ENCODE measurements around the gene CPPED1. TPM values are rescaled to one million over a fixed set of nuclear protein-coding genes. Genes with fewer than 3 reads are reported as not detected.

Gene CPPED1
- total and polyA plus RNA-seq, 3 donors from 2014 or later: 34.3 to 84.3 (median 67.5) TPM

DNA sequence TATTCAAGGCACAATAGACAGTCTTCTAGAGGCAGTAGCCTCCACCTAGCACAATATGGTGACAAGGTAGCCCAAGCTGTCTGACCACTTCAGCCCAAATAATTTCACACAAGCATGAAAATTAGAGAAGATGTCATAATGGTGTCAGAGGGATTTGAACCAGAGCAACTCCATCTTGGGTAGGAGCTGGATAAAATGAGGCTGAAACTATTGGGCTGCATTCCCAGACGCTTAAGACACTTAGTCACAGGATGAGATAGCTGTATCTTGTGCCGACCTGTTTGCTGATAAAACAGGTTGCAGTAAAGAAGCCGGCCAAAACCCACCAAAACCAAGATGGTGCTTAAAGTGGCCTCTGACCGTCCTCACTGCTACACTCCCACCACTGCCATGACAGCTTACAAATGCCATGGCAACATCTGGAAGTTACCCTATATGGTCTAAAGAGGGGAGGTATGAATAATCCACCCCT, 192.6 kb downstream of the CPPED1 start:
- Histone ChIP-seq H3K27me3 (no peaks in the 10 kb centered on the region), H3K9me3 (no peaks in the 10 kb centered on the region), H3K27ac (no peak overlapping the region), H3K4me1 (no peaks in the 10 kb centered on the region), H3K36me3 (ENCODE audit: low read depth, missing control alignments) (no peaks in the 10 kb centered on the region), H3K4me3 (no peak overlapping the region)
- WGBS, 2 donors: 64 to 72% methylated on average over 4 of the region's 4 CpGs
- no peak for DNase-seq
- intact Hi-C loops (cut with DNase I; ENCODE audit: low total_unique reads): no loop called here
- TF ChIP-seq POLR2A (IDR thresholded peaks at IDR 0.05): no peak
- TF ChIP-seq, protein P1, sequence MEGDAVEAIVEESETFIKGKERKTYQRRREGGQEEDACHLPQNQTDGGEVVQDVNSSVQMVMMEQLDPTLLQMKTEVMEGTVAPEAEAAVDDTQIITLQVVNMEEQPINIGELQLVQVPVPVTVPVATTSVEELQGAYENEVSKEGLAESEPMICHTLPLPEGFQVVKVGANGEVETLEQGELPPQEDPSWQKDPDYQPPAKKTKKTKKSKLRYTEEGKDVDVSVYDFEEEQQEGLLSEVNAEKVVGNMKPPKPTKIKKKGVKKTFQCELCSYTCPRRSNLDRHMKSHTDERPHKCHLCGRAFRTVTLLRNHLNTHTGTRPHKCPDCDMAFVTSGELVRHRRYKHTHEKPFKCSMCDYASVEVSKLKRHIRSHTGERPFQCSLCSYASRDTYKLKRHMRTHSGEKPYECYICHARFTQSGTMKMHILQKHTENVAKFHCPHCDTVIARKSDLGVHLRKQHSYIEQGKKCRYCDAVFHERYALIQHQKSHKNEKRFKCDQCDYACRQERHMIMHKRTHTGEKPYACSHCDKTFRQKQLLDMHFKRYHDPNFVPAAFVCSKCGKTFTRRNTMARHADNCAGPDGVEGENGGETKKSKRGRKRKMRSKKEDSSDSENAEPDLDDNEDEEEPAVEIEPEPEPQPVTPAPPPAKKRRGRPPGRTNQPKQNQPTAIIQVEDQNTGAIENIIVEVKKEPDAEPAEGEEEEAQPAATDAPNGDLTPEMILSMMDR (IDR thresholded peaks at IDR 0.05): no peak

DNA sequence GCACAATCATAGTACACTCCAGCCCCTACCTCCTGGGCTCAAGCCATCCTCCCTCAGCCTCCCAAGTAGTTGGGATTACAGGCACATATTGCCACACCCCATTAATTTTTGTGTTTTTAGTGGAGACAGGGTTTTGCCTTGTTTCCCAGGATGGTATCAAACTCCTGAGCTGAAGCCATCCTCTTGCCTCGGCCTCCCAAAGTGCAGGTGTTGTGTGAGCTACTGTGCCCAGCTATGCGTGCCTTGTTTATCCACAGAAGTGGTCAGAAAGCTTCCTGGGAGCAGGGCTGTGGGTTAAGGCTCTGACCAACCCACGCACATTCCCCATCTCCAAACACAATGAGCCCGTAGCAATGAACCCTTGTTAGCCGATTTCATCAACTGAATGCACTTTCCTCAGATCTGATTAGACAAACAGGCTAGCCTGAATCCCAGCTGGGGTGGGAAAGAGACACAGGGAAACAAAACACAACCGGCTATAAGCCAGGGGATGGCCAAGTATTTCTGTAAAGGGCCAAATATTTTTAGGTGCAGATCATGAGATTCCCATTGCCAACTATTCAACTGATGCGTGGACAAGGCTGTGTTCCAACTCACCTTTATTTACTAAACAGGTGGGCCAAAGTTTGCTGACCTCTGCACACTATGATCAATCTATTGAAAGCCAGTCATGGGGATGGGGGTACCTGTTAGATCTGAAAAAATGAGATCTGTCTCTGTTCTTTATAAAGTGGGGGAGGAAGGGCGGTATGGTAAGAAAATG, 193.6 kb downstream of the CPPED1 start:
- no peak for TF ChIP-seq POLR2A (IDR thresholded peaks at IDR 0.05)
- TF ChIP-seq, protein P1 (IDR thresholded peaks at IDR 0.05): no peak
- no peaks in the 10 kb centered on the region for H3K36me3 ChIP-seq (ENCODE audit: low read depth, missing control alignments)
- no peaks in the 10 kb centered on the region for H3K9me3 ChIP-seq
- intact Hi-C loops (cut with DNase I; ENCODE audit: low total_unique reads): no loop called here
- no peak for DNase-seq
- H3K4me3 ChIP-seq: no peak overlapping the region
- no peaks in the 10 kb centered on the region for H3K4me1 ChIP-seq
- 81 to 95% methylated on average over 8 of the region's 8 CpGs for WGBS, 2 donors
- no peaks in the 10 kb centered on the region for H3K27me3 ChIP-seq
- H3K27ac ChIP-seq: no peak overlapping the region

Small RNAs within 50 kb of the gene (microRNA-seq; reads per million reads assigned to microRNA genes)
- 0 reads per million in 2 donors for gene MIR4718 (ENCODE audit: borderline number of aligned reads in 2 of 2, borderline replicate concordance in 1 of 2)

Small RNAs within 50 kb of the gene (small RNA-seq; reads per million reads assigned to genes)
- 0 reads per million in 2 donors for gene MIR4718
- 0 reads per million in 2 donors for gene RF00443

Other genes starting within 250 kb of the CPPED1 start
- gene SHISA9, start 97.7 kb upstream of the CPPED1 start, total RNA-seq: 1 to 10 TPM in 1 of 2 donors, under 1 TPM in 1; 0.68 to 1.0 TPM
- 0.46 TPM for gene SHISA9, start 97.7 kb upstream of the CPPED1 start, polyA plus RNA-seq (ENCODE audit: insufficient read depth, low read depth, low replicate concordance)